ENCODE data around the gene IGFBP7. TPM values are rescaled to one million over a fixed set of nuclear protein-coding genes. Genes with fewer than 3 reads are reported as not detected.

IGFBP7 gene
- total RNA-seq, 1 experiment from 2014 or later = not detected

DNA sequence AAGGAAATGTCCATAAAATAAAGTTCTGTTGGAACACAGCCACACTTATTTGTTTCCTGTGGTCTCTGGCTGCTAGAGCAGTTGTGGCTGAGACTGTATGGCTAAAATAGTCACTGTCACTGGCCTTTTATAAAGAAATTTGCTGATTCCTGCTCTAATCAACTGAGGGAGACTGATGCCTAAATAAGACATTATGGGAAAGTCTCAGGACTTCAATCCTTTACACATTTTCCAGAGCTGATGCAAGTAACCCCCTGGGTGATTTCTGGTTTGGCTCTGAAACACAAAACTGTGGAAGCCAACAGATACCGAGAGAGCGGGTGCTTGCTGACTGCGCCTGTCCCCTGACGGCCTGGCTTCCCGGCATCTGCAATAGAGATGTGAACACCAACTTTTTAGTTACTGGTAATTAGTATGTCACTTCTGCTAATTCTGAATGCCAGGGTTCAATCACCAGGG lies 67.4 kb downstream of the IGFBP7 start:
- CTCF ChIA-PET = interaction anchor here (0.7 kb wide), 1 partner anchor 165 kb away, joined by 3 read pairs; no protein-coding TSS in a partner anchor
- POLR2A ChIA-PET (ENCODE audit: low non-redundant PET) = no interaction called here
- H3K4me1 ChIP-seq (ENCODE audit: insufficient read depth, low read length, poor library complexity, severe bottlenecking) = no peaks in the 10 kb centered on the region
- H3K4me3 ChIP-seq (ENCODE audit: low read depth, low read length, poor library complexity, severe bottlenecking) = no peak overlapping the region
- no peak overlapping the region for H3K27ac ChIP-seq (ENCODE audit: low read depth, low read length, poor library complexity, severe bottlenecking)
- BruUV-seq (replicated peaks) = no TSS peak
- no peaks in the 10 kb centered on the region for H3K9me3 ChIP-seq (ENCODE audit: low read depth, low read length, poor library complexity, severe bottlenecking)
- intact Hi-C loops (cut with micrococcal nuclease; ENCODE audit: unreplicated experiment) = no loop called here
- H3K36me3 ChIP-seq (ENCODE audit: insufficient read depth, low read length, poor library complexity, severe bottlenecking) = no peaks in the 10 kb centered on the region
- no peak for DNase-seq (ENCODE audit: low spot score)
- TF ChIP-seq, protein P1, sequence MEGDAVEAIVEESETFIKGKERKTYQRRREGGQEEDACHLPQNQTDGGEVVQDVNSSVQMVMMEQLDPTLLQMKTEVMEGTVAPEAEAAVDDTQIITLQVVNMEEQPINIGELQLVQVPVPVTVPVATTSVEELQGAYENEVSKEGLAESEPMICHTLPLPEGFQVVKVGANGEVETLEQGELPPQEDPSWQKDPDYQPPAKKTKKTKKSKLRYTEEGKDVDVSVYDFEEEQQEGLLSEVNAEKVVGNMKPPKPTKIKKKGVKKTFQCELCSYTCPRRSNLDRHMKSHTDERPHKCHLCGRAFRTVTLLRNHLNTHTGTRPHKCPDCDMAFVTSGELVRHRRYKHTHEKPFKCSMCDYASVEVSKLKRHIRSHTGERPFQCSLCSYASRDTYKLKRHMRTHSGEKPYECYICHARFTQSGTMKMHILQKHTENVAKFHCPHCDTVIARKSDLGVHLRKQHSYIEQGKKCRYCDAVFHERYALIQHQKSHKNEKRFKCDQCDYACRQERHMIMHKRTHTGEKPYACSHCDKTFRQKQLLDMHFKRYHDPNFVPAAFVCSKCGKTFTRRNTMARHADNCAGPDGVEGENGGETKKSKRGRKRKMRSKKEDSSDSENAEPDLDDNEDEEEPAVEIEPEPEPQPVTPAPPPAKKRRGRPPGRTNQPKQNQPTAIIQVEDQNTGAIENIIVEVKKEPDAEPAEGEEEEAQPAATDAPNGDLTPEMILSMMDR (conservative IDR thresholded peaks at IDR 0.05; ENCODE audit: low read depth, low read length) = no peak
- TF ChIP-seq EZH2 (IDR thresholded peaks at IDR 0.05; ENCODE audit: borderline replicate concordance, low read depth, low read length, poor library complexity, severe bottlenecking) = no peak
- H3K27me3 ChIP-seq (replicated peaks; ENCODE audit: insufficient read depth, low read depth, low read length, poor library complexity) = no peaks in the 10 kb centered on the region

DNA sequence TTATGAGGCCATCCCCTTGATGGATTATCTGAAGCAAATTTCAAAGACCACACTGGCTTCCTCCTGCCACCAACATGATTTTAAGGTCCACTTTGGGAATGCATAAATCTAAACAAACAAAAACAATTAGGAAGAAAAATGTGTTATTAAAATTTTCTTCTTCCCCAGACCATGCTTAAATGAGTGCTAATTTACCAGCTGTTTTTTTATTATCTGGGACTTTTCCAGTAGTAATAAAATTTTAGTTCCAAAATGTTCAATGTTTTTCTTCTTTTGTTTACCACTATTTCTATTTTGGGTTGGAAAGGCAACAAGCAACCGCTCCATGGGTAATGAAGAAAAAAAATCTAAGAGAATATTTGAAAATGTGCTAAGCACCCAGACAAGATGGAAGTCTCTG lies 69.2 kb downstream of the IGFBP7 start:
- intact Hi-C loops (cut with micrococcal nuclease; ENCODE audit: unreplicated experiment) = no loop called here
- CTCF ChIA-PET = no interaction called here
- no peak overlapping the region for H3K4me3 ChIP-seq (ENCODE audit: low read depth, low read length, poor library complexity, severe bottlenecking)
- no peak for DNase-seq (ENCODE audit: low spot score)
- TF ChIP-seq EZH2 (IDR thresholded peaks at IDR 0.05; ENCODE audit: borderline replicate concordance, low read depth, low read length, poor library complexity, severe bottlenecking) = no peak
- TF ChIP-seq, protein P1 (conservative IDR thresholded peaks at IDR 0.05; ENCODE audit: low read depth, low read length) = no peak
- H3K9me3 ChIP-seq (ENCODE audit: low read depth, low read length, poor library complexity, severe bottlenecking) = no peaks in the 10 kb centered on the region
- BruUV-seq (replicated peaks) = no TSS peak
- H3K36me3 ChIP-seq (ENCODE audit: insufficient read depth, low read length, poor library complexity, severe bottlenecking) = no peaks in the 10 kb centered on the region
- H3K27me3 ChIP-seq (replicated peaks; ENCODE audit: insufficient read depth, low read depth, low read length, poor library complexity) = no peaks in the 10 kb centered on the region
- H3K4me1 ChIP-seq (ENCODE audit: insufficient read depth, low read length, poor library complexity, severe bottlenecking) = no peaks in the 10 kb centered on the region
- POLR2A ChIA-PET (ENCODE audit: low non-redundant PET) = no interaction called here
- no peak overlapping the region for H3K27ac ChIP-seq (ENCODE audit: low read depth, low read length, poor library complexity, severe bottlenecking)

DNA sequence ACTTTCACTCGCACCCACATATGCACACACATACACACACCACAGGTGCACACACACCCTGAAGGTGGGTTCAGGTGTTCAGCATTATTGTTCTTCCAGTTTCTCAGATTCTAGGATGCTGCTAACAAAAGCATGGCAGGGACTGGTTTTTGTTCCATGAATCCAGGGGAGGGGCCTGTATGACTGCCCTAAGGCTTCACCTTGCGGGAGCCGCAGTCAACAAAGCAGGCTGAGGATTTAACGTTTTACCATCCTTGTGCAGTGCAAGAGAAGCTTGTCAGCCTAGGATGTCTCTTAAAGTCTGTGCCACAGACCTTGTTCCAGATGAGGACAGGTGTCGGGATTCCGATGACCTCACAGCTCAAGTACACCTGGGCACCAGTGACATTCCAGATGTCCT lies 69.7 kb downstream of the IGFBP7 start:
- POLR2A ChIA-PET (ENCODE audit: low non-redundant PET) = no interaction called here
- TF ChIP-seq, protein P1 (conservative IDR thresholded peaks at IDR 0.05; ENCODE audit: low read depth, low read length) = no peak
- no peak for TF ChIP-seq EZH2 (IDR thresholded peaks at IDR 0.05; ENCODE audit: borderline replicate concordance, low read depth, low read length, poor library complexity, severe bottlenecking)
- H3K4me3 ChIP-seq (ENCODE audit: low read depth, low read length, poor library complexity, severe bottlenecking) = no peak overlapping the region
- CTCF ChIA-PET = no interaction called here
- intact Hi-C loops (cut with micrococcal nuclease; ENCODE audit: unreplicated experiment) = no loop called here
- H3K36me3 ChIP-seq (ENCODE audit: insufficient read depth, low read length, poor library complexity, severe bottlenecking) = no peaks in the 10 kb centered on the region
- no peaks in the 10 kb centered on the region for H3K4me1 ChIP-seq (ENCODE audit: insufficient read depth, low read length, poor library complexity, severe bottlenecking)
- H3K27ac ChIP-seq (ENCODE audit: low read depth, low read length, poor library complexity, severe bottlenecking) = no peak overlapping the region
- H3K9me3 ChIP-seq (ENCODE audit: low read depth, low read length, poor library complexity, severe bottlenecking) = no peaks in the 10 kb centered on the region
- H3K27me3 ChIP-seq (replicated peaks; ENCODE audit: insufficient read depth, low read depth, low read length, poor library complexity) = no peaks in the 10 kb centered on the region
- no peak for DNase-seq (ENCODE audit: low spot score)
- BruUV-seq (replicated peaks) = no TSS peak

Data from A673 (cell line).